ENCODE data around the gene CTDSP1.

The CTDSP1 gene

GRCh38 chr2:218369330-218369729 is 30.3 kb upstream of the CTDSP1 start:
- FAIRE-seq, result no peak
- no peak for DNase-seq (ENCODE audit: insufficient read length, low spot score)

GRCh38 chr2:218370410-218371063 is 29.1 kb upstream of the CTDSP1 start:
- DNase-seq (ENCODE audit: insufficient read length, low spot score), result no peak
- no peak for FAIRE-seq

More at GRCh38 chr2:218369330-218369729, 30.3 kb upstream of the CTDSP1 start:
- no peak for TF ChIP-seq POLR2A (IDR thresholded peaks at IDR 0.05; ENCODE audit: low read depth, low read length)

GRCh38 chr2:218371983-218372350 is 27.7 kb upstream of the CTDSP1 start:
- TF ChIP-seq POLR2A (IDR thresholded peaks at IDR 0.05; ENCODE audit: low read depth, low read length), result no peak
- DNase-seq (ENCODE audit: insufficient read length, low spot score) (no peak), FAIRE-seq (no peak)

More at GRCh38 chr2:218370410-218371063, 29.1 kb upstream of the CTDSP1 start:
- TF ChIP-seq POLR2A (IDR thresholded peaks at IDR 0.05; ENCODE audit: low read depth, low read length), result no peak

- DNase-seq (ENCODE audit: insufficient read length, low spot score), result no peak
- TF ChIP-seq POLR2A (IDR thresholded peaks at IDR 0.05; ENCODE audit: low read depth, low read length), result no peak
- no peak for FAIRE-seq
These were observed 24.9 kb upstream of the CTDSP1 start for GRCh38 chr2:218374795-218375194.

- FAIRE-seq (no peak), DNase-seq (ENCODE audit: insufficient read length, low spot score) (no peak)
- no peak for TF ChIP-seq POLR2A (IDR thresholded peaks at IDR 0.05; ENCODE audit: low read depth, low read length)
These were observed 24.5 kb upstream of the CTDSP1 start for GRCh38 chr2:218375212-218375611.

- no peak for TF ChIP-seq POLR2A (IDR thresholded peaks at IDR 0.05; ENCODE audit: low read depth, low read length)
- DNase-seq (ENCODE audit: insufficient read length, low spot score), result no peak
- no peak for FAIRE-seq
These were observed 21.6 kb upstream of the CTDSP1 start for GRCh38 chr2:218378053-218378452.

- FAIRE-seq (no peak), DNase-seq (ENCODE audit: insufficient read length, low spot score) (no peak)
- TF ChIP-seq POLR2A (IDR thresholded peaks at IDR 0.05; ENCODE audit: low read depth, low read length), result no peak
These were observed 17.7 kb upstream of the CTDSP1 start, which contains the start of gene SLC11A1 for GRCh38 chr2:218381916-218382366. Gene SLC11A1, plus strand, starts transcription at chr2:218382273. Its CDS starts 96 bp downstream, at chr2:218382369.

GRCh38 chr2:218382785-218383184 is 16.9 kb upstream of the CTDSP1 start:
- no peak for DNase-seq (ENCODE audit: insufficient read length, low spot score)
- no peak for TF ChIP-seq POLR2A (IDR thresholded peaks at IDR 0.05; ENCODE audit: low read depth, low read length)
- FAIRE-seq, result no peak

GRCh38 chr2:218383892-218384519 is 15.7 kb upstream of the CTDSP1 start:
- no peak for TF ChIP-seq POLR2A (IDR thresholded peaks at IDR 0.05; ENCODE audit: low read depth, low read length)
- FAIRE-seq (no peak), DNase-seq (ENCODE audit: insufficient read length, low spot score) (peak; percentile 58)

- DNase-seq (ENCODE audit: insufficient read length, low spot score), result no peak
- FAIRE-seq, result no peak
- TF ChIP-seq POLR2A (IDR thresholded peaks at IDR 0.05; ENCODE audit: low read depth, low read length), result no peak
These were observed 14.7 kb upstream of the CTDSP1 start for GRCh38 chr2:218384975-218385374.

GRCh38 chr2:218386505-218387368 is 12.9 kb upstream of the CTDSP1 start:
- no peak for FAIRE-seq
- no peak for DNase-seq (ENCODE audit: insufficient read length, low spot score)
- no peak for TF ChIP-seq POLR2A (IDR thresholded peaks at IDR 0.05; ENCODE audit: low read depth, low read length)

- no peak for TF ChIP-seq POLR2A (IDR thresholded peaks at IDR 0.05; ENCODE audit: low read depth, low read length)
- DNase-seq (ENCODE audit: insufficient read length, low spot score), result no peak
- FAIRE-seq, result no peak
These were observed 12.1 kb upstream of the CTDSP1 start for GRCh38 chr2:218387369-218388194.

- FAIRE-seq (no peak), DNase-seq (ENCODE audit: insufficient read length, low spot score) (no peak)
- no peak for TF ChIP-seq POLR2A (IDR thresholded peaks at IDR 0.05; ENCODE audit: low read depth, low read length)
These were observed 10.1 kb upstream of the CTDSP1 start for GRCh38 chr2:218389333-218390150.

All from H54 (cell line).